ENCODE measurements around the gene C3orf49. TPM values are rescaled to one million over a fixed set of nuclear protein-coding genes. Genes with fewer than 3 reads are reported as not detected.
A peak's percentile ranks its signal among the peaks of the same experiment; 100 is the strongest.

Gene C3orf49, protein sequence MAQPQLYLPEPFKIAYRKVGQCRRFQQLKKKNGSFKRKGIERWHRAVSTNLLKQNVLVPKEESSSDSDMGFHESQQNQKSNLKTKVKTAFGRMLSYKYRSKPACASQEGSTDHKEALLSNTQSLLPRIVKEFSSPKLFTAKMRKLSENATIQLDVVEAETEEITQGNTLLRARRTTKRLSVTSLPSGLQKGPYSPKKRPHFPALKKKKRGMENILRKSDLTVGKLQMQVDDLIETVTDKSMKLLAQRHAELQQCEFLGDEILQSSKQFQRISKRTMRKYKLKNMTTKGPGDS
- total RNA-seq, result 1 to 10 TPM in 2 of 8 experiments, under 1 TPM in 6; 0.22 to 1.4 (median 0.38) TPM

DNA sequence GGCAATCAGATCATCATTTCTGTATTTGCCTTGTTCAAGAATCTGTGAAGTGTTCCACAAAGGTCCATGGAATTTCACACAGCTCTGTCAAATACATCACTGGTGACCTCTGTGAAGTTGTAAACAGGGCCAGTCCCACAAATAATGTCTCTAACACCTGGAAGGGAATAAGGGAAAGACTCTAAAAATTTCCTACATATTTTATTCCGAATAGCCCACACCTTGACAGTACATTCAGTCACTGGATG is at the start of gene C3orf49:
Gene C3orf49 (plus strand): TSS at position 149 of the 248 bp plus-strand sequence. CDS start 173 bp downstream, outside the sequence.
- Histone ChIP-seq H3K27ac (no peak within 1 kb of the TSS), H3K4me3 (no peak within 1 kb of the TSS), H3K4me1 (replicated peaks in 1 of 2) (peaks cover 9 to 10% of the 10 kb centered on the region in 2 donors)
- 80 to 100% (median 83%) methylated on average over 1 of the region's 1 CpG; no CpG with 5 or more reads in 5 of the 10 experiments for WGBS, 10 experiments
- ATAC-seq (replicated peaks in 6 of 8), result no peak
- in situ Hi-C loops (cut with MboI; ENCODE audit: low pct_unique_long_range_greater_than_20kb in 2 of 9, low sequenced_read_pairs in 9 of 9, unreplicated experiment in 9 of 9), result loop anchor here (10.0 to 25.0 kb wide), 2 partner anchors 457 to 464 kb away; no protein-coding TSS in a partner anchor

- Histone ChIP-seq H3K4me1 (replicated peaks in 1 of 2) (no peaks in the 10 kb centered on the region), H3K27ac (no peak overlapping the region), H3K4me3 (no peak overlapping the region)
- 57 to 100% (median 93%) methylated on average over 1 to 5 of the region's 5 CpGs for WGBS, 10 experiments
- no peak for ATAC-seq (replicated peaks in 6 of 8)
- in situ Hi-C loops (cut with MboI; ENCODE audit: low pct_unique_long_range_greater_than_20kb in 2 of 9, low sequenced_read_pairs in 9 of 9, unreplicated experiment in 9 of 9), result no loop called here
Measured at GRCh38 chr3:63774781-63775180, 44.3 kb upstream of the C3orf49 start.

GRCh38 chr3:63779227-63779626 is 39.9 kb upstream of the C3orf49 start:
- in situ Hi-C loops (cut with MboI; ENCODE audit: low pct_unique_long_range_greater_than_20kb in 2 of 9, low sequenced_read_pairs in 9 of 9, unreplicated experiment in 9 of 9), result no loop called here
- Histone ChIP-seq H3K4me3 (no peak overlapping the region), H3K27ac (no peak overlapping the region), H3K4me1 (replicated peaks in 1 of 2) (no peaks in the 10 kb centered on the region)
- no peak for ATAC-seq (replicated peaks in 6 of 8)
- WGBS, 10 experiments, result 88 to 92% (median 91%) methylated on average over 2 to 4 of the region's 4 CpGs; no CpG with 5 or more reads in 6 of the 10 experiments

GRCh38 chr3:63791974-63792373 is 27.1 kb upstream of the C3orf49 start:
- peak in 2 of 8 experiments; percentile 34 to 61 for ATAC-seq (replicated peaks in 6 of 8)
- 0 to 33% (median 0%) methylated on average over 1 of the region's 1 CpG; no CpG with 5 or more reads in 1 of the 10 experiments for WGBS, 10 experiments
- in situ Hi-C loops (cut with MboI; ENCODE audit: low pct_unique_long_range_greater_than_20kb in 2 of 9, low sequenced_read_pairs in 9 of 9, unreplicated experiment in 9 of 9), result no loop called here
- no peak overlapping the region for H3K27ac ChIP-seq
- no peak overlapping the region for H3K4me3 ChIP-seq
- peaks cover 0 to 5% of the 10 kb centered on the region in 2 donors for H3K4me1 ChIP-seq (replicated peaks in 1 of 2)

DNA sequence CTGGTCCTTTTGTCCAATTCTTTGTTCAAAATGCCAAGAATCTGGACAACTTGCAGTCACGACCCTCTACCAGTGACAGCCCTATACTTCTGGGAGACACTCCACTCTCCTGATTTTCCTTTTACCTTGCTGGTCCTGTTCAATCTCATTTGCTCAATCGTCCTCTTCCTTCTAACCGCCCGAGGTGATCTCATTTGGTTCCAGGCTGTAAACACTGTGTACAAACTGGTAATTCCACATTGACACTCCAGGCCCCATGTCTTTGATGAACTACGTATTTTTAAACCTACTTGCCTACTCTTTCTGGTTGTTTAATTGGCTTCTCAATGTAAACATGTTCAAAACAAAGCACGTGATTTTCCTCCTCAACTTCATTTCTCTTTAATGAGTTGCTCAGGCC is 23.7 kb upstream of the C3orf49 start:
- WGBS, 10 experiments, result 57 to 100% (median 84%) methylated on average over 2 to 6 of the region's 6 CpGs
- no peak for ATAC-seq (replicated peaks in 6 of 8)
- in situ Hi-C loops (cut with MboI; ENCODE audit: low pct_unique_long_range_greater_than_20kb in 2 of 9, low sequenced_read_pairs in 9 of 9, unreplicated experiment in 9 of 9), result no loop called here
- Histone ChIP-seq H3K4me3 (no peak overlapping the region), H3K27ac (no peak overlapping the region), H3K4me1 (replicated peaks in 1 of 2) (peaks cover 3 to 26% of the 10 kb centered on the region in 2 donors)

- in situ Hi-C loops (cut with MboI; ENCODE audit: low pct_unique_long_range_greater_than_20kb in 2 of 9, low sequenced_read_pairs in 9 of 9, unreplicated experiment in 9 of 9), result no loop called here
- Histone ChIP-seq H3K27ac (no peak overlapping the region), H3K4me3 (no peak overlapping the region), H3K4me1 (replicated peaks in 1 of 2) (peaks cover 3 to 36% of the 10 kb centered on the region in 2 donors)
- peak in 4 of 8 experiments; percentile 25 to 64 (median 52) for ATAC-seq (replicated peaks in 6 of 8)
- 40 to 100% (median 94%) methylated on average over 1 to 2 of the region's 2 CpGs; no CpG with 5 or more reads in 2 of the 10 experiments for WGBS, 10 experiments
Measured at GRCh38 chr3:63798544-63798943, 20.6 kb upstream of the C3orf49 start.

GRCh38 chr3:63798949-63799348 is 20.1 kb upstream of the C3orf49 start:
- WGBS, 10 experiments, result 29 to 86% (median 53%) methylated on average over 1 to 2 of the region's 2 CpGs; no CpG with 5 or more reads in 5 of the 10 experiments
- in situ Hi-C loops (cut with MboI; ENCODE audit: low pct_unique_long_range_greater_than_20kb in 2 of 9, low sequenced_read_pairs in 9 of 9, unreplicated experiment in 9 of 9), result no loop called here
- H3K4me1 ChIP-seq (replicated peaks in 1 of 2), result peaks cover 3 to 39% of the 10 kb centered on the region in 2 donors
- ATAC-seq (replicated peaks in 6 of 8), result peak in 4 of 8 experiments; percentile 23 to 56 (median 49)
- no peak overlapping the region for H3K27ac ChIP-seq
- H3K4me3 ChIP-seq, result no peak overlapping the region

GRCh38 chr3:63800097-63800496 is 19.0 kb upstream of the C3orf49 start:
- no peak overlapping the region for H3K27ac ChIP-seq
- peak in 1 of 8 experiments; percentile 44 for ATAC-seq (replicated peaks in 6 of 8)
- WGBS, 10 experiments, result 8 to 90% (median 47%) methylated on average over 2 to 5 of the region's 5 CpGs; no CpG with 5 or more reads in 2 of the 10 experiments
- H3K4me3 ChIP-seq, result no peak overlapping the region
- peaks cover 3 to 40% of the 10 kb centered on the region in 2 donors for H3K4me1 ChIP-seq (replicated peaks in 1 of 2)
- in situ Hi-C loops (cut with MboI; ENCODE audit: low pct_unique_long_range_greater_than_20kb in 2 of 9, low sequenced_read_pairs in 9 of 9, unreplicated experiment in 9 of 9), result loop anchor here in 4 of 9 experiments (25.0 kb wide), 1 partner anchor 438 kb away; no protein-coding TSS in a partner anchor

DNA sequence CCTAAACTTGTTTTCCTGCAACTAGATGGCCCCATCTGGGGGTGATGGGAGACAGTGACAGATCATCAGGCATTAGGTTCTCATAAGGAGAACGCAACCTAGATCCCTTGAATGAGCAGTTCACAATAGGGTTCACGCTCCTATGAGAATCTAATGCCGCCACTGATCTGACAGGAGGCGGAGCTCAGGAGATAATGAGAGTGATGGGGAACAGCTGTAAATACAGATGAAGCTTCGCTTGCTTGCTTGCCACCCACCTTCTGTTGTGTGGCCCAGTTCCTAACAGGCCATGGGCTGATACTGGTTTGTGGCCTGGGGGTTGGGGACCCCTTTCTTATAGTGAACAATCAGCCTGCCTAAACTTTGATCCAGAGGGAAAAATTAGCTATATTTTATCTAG is 15.2 kb upstream of the C3orf49 start:
- in situ Hi-C loops (cut with MboI; ENCODE audit: low pct_unique_long_range_greater_than_20kb in 2 of 9, low sequenced_read_pairs in 9 of 9, unreplicated experiment in 9 of 9), result loop anchor here in 4 of 9 experiments (25.0 kb wide), 1 partner anchor 442 kb away; no protein-coding TSS in a partner anchor
- Histone ChIP-seq H3K27ac (no peak overlapping the region), H3K4me1 (replicated peaks in 1 of 2) (peaks cover under 1 to 30% of the 10 kb centered on the region in 2 donors), H3K4me3 (no peak overlapping the region)
- 58 to 100% (median 65%) methylated on average over 1 to 5 of the region's 5 CpGs; no CpG with 5 or more reads in 3 of the 10 experiments for WGBS, 10 experiments
- no peak for ATAC-seq (replicated peaks in 6 of 8)

DNA sequence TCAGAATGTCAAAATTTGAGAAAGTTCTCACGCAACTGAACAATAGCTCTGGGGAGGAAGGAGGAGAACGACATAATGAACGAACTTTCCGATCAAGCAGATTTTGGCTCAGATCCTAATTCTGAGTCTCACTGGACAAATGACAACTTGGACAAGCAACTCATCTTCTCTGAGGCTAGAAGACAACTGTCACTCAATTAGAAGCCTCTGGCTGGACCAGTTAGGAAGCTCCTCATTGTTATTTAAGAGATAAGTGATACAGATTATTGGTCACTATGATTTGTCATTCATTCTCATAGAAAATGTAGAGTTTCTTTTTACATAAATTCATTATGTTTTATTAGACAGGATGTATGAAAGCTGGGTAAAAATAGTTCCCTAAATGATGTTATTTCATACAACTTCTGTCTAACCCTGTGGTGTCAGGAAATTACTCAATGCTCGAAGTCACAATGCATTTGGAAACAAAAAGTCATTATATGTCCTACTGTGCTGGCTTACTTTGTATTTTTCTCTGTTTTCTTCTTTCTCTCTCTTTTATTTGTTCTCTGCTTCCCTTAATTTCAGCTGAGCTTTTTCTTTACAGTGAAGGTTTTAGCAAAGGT is 11.0 kb upstream of the C3orf49 start:
- WGBS, 10 experiments, result 60 to 100% (median 90%) methylated on average over 1 to 5 of the region's 5 CpGs
- Histone ChIP-seq H3K4me3 (no peak overlapping the region), H3K4me1 (replicated peaks in 1 of 2) (peaks cover 0 to 5% of the 10 kb centered on the region in 2 donors), H3K27ac (no peak overlapping the region)
- in situ Hi-C loops (cut with MboI; ENCODE audit: low pct_unique_long_range_greater_than_20kb in 2 of 9, low sequenced_read_pairs in 9 of 9, unreplicated experiment in 9 of 9), result loop anchor here in 4 of 9 experiments (25.0 kb wide), 1 partner anchor 446 kb away; no protein-coding TSS in a partner anchor
- no peak for ATAC-seq (replicated peaks in 6 of 8)

- no peak overlapping the region for H3K27ac ChIP-seq
- in situ Hi-C loops (cut with MboI; ENCODE audit: low pct_unique_long_range_greater_than_20kb in 2 of 9, low sequenced_read_pairs in 9 of 9, unreplicated experiment in 9 of 9), result loop anchor here in 4 of 9 experiments (25.0 kb wide), 1 partner anchor 446 kb away; no protein-coding TSS in a partner anchor
- WGBS, 10 experiments, result 51 to 100% (median 82%) methylated on average over 1 to 3 of the region's 3 CpGs; no CpG with 5 or more reads in 1 of the 10 experiments
- no peak overlapping the region for H3K4me3 ChIP-seq
- no peak for ATAC-seq (replicated peaks in 6 of 8)
- H3K4me1 ChIP-seq (replicated peaks in 1 of 2), result peaks cover 0 to 5% of the 10 kb centered on the region in 2 donors
Measured at GRCh38 chr3:63808633-63809032, 10.5 kb upstream of the C3orf49 start.

DNA sequence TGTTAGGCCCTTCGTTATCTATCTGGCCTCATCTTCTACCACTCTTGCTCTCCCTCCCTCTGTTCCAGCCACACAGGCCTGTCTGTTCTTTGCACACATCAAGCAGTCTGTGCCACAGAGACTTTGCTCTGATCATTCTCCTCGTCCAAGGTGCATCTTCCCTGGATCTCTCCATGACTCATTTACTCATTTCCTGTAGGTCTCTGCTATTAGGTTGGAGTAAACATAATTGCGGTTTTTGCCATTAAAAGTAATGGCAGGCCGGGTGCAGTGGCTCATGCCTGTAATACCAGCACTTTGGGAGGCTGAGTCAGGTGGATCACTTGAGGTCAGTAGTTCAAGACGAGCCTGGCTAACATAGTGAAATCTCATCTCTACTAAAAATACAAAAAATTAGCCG is 9.5 kb upstream of the C3orf49 start:
- in situ Hi-C loops (cut with MboI; ENCODE audit: low pct_unique_long_range_greater_than_20kb in 2 of 9, low sequenced_read_pairs in 9 of 9, unreplicated experiment in 9 of 9), result loop anchor here (10.0 to 25.0 kb wide), 2 partner anchors 447 to 455 kb away; no protein-coding TSS in a partner anchor
- WGBS, 10 experiments, result 50 to 100% (median 87%) methylated on average over 1 to 6 of the region's 6 CpGs; no CpG with 5 or more reads in 1 of the 10 experiments
- ATAC-seq (replicated peaks in 6 of 8), result no peak

DNA sequence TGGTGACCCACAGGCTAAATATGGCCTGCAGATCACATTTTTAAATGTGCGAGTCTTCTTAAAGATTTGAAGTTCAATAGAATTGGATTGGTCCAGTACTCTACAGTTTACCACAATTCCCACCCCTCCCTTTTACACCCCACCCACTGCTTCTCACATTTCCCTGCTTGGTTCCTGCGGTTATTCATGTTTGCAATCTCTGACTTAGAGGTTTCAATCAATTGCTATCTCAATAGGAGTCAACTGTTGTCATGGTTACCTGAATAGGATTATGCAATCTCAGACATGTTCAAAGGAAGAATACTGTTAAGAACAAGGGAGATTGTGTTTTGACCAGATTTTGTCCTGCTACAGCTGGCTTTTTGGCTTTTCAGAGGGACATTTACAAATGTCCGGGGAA is 4.9 kb upstream of the C3orf49 start:
- peak; percentile 41 to 78 (median 68) for ATAC-seq (replicated peaks in 6 of 8)
- Histone ChIP-seq H3K27ac (no peak overlapping the region), H3K4me1 (replicated peaks in 1 of 2) (peaks cover 12% of the 10 kb centered on the region in 2 donors), H3K4me3 (no peak overlapping the region)
- in situ Hi-C loops (cut with MboI; ENCODE audit: low pct_unique_long_range_greater_than_20kb in 2 of 9, low sequenced_read_pairs in 9 of 9, unreplicated experiment in 9 of 9), result loop anchor here (10.0 to 25.0 kb wide), 2 partner anchors 452 to 459 kb away; no protein-coding TSS in a partner anchor
- 29 to 100% (median 60%) methylated on average over 1 to 2 of the region's 3 CpGs; no CpG with 5 or more reads in 3 of the 10 experiments for whole genome bisulfite sequencing, 10 experiments

More for the DNA sequence above, 9.5 kb upstream of the C3orf49 start:
- no peak overlapping the region for H3K27ac ChIP-seq
- H3K4me3 ChIP-seq, result no peak overlapping the region
- peaks cover 7 to 8% of the 10 kb centered on the region in 2 donors for H3K4me1 ChIP-seq (replicated peaks in 1 of 2)

Data from motor neuron (in vitro differentiated cells).